Measurements from ENCODE around the gene WIPF3.

Gene WIPF3

DNA sequence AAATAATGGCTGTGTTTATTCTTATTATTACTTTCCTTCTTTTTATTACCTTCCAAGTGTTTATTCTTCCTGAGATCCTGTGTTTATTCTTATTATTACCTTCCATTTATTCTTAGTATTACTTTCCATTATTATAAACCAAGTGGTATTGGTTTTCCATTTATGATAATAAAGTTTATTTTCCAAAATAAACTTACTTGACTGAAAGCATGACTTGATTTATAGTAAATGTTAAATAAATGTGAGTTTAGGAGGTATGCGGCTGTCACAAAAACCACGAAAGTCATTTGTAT, 20.2 kb downstream of the WIPF3 start:
- Histone ChIP-seq H3K4me2 (ENCODE audit: low read length) (no peak overlapping the region), H3F3A (ENCODE audit: control insufficient read depth, insufficient read depth) (no peaks in the 10 kb centered on the region), H3K36me3 (ENCODE audit: control insufficient read depth, low read length) (no peaks in the 10 kb centered on the region), H3K27ac (ENCODE audit: low read depth, low read length) (no peak overlapping the region), H3K79me2 (ENCODE audit: control insufficient read depth, low read length) (no peaks in the 10 kb centered on the region), H3K4me1 (ENCODE audit: control insufficient read depth, low read length) (no peaks in the 10 kb centered on the region), H3K9me2 (replicated peaks; ENCODE audit: control insufficient read depth, low read length) (no peaks in the 10 kb centered on the region), H3K9me3 (ENCODE audit: control insufficient read depth, insufficient read depth, low read length) (no peaks in the 10 kb centered on the region), H3K27me3 (ENCODE audit: control insufficient read depth, low read length) (peaks cover 16% of the 10 kb centered on the region), H4K20me1 (ENCODE audit: control insufficient read depth, insufficient read depth, low read depth, low read length) (no peaks in the 10 kb centered on the region), H3K4me3 (ENCODE audit: low read length) (no peak overlapping the region)
- TF ChIP-seq, protein P1, sequence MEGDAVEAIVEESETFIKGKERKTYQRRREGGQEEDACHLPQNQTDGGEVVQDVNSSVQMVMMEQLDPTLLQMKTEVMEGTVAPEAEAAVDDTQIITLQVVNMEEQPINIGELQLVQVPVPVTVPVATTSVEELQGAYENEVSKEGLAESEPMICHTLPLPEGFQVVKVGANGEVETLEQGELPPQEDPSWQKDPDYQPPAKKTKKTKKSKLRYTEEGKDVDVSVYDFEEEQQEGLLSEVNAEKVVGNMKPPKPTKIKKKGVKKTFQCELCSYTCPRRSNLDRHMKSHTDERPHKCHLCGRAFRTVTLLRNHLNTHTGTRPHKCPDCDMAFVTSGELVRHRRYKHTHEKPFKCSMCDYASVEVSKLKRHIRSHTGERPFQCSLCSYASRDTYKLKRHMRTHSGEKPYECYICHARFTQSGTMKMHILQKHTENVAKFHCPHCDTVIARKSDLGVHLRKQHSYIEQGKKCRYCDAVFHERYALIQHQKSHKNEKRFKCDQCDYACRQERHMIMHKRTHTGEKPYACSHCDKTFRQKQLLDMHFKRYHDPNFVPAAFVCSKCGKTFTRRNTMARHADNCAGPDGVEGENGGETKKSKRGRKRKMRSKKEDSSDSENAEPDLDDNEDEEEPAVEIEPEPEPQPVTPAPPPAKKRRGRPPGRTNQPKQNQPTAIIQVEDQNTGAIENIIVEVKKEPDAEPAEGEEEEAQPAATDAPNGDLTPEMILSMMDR (IDR thresholded peaks at IDR 0.05; ENCODE audit: low read depth, low read length, poor library complexity, severe bottlenecking), result no peak
- TF ChIP-seq EZH2phosphoT487 (IDR thresholded peaks at IDR 0.05; ENCODE audit: borderline replicate concordance, low read length), result no peak

DNA sequence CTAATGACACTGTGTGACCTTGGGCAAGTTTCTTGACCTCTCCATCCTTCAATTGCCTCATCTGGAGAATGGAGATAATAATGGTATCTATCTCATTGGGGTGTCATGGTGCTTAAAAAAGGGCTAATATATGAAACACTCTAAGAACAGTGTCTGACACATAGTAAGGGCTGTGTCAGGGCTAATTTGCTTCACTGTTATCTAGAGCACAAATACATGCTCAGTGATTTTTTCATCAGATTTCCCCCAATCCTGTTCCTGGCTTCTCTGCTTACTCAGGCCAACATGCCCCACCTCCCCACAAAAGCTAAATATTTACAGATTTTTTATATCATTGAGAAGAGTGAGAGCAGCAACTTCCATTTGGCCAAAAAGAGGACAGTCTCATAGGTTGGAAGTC, 20.6 kb downstream of the WIPF3 start:
- Histone ChIP-seq H3K27me3 (ENCODE audit: control insufficient read depth, low read length) (peaks cover 16% of the 10 kb centered on the region), H3K9me3 (ENCODE audit: control insufficient read depth, insufficient read depth, low read length) (no peaks in the 10 kb centered on the region), H3K79me2 (ENCODE audit: control insufficient read depth, low read length) (no peaks in the 10 kb centered on the region), H3K4me1 (ENCODE audit: control insufficient read depth, low read length) (no peaks in the 10 kb centered on the region), H4K20me1 (ENCODE audit: control insufficient read depth, insufficient read depth, low read depth, low read length) (no peaks in the 10 kb centered on the region), H3K9me2 (replicated peaks; ENCODE audit: control insufficient read depth, low read length) (no peaks in the 10 kb centered on the region), H3K36me3 (ENCODE audit: control insufficient read depth, low read length) (no peaks in the 10 kb centered on the region), H3F3A (ENCODE audit: control insufficient read depth, insufficient read depth) (no peaks in the 10 kb centered on the region), H3K4me2 (ENCODE audit: low read length) (no peak overlapping the region), H3K4me3 (ENCODE audit: low read length) (no peak overlapping the region), H3K27ac (ENCODE audit: low read depth, low read length) (no peak overlapping the region)
- no peak for TF ChIP-seq EZH2phosphoT487 (IDR thresholded peaks at IDR 0.05; ENCODE audit: borderline replicate concordance, low read length)
- TF ChIP-seq, protein P1 (IDR thresholded peaks at IDR 0.05; ENCODE audit: low read depth, low read length, poor library complexity, severe bottlenecking), result no peak

DNA sequence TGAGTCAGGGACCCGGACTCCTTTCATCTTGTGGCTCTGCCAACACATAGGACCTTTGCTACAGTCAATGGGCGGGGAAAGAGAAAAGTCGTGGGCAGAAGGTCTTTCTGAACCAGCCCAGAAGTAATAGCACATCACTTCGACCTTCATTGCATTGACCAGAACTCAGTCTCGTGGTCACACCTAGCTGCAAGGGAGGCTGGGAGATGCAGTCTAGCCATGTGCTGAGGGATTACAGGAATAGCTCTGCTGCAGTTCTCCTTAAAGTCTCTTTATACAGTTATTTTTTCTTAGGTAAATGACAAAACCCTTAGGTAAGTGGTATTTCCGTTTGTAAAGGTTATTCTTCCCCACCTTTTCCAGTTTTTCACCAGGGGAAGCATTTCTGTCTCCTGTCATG, 25.4 kb downstream of the WIPF3 start:
- TF ChIP-seq, protein P1 (IDR thresholded peaks at IDR 0.05; ENCODE audit: low read depth, low read length, poor library complexity, severe bottlenecking), result no peak
- TF ChIP-seq EZH2phosphoT487 (IDR thresholded peaks at IDR 0.05; ENCODE audit: borderline replicate concordance, low read length), result no peak
- H3K4me1 ChIP-seq (ENCODE audit: control insufficient read depth, low read length), result no peaks in the 10 kb centered on the region
- no peak overlapping the region for H3K27ac ChIP-seq (ENCODE audit: low read depth, low read length)
- no peak overlapping the region for H3K4me3 ChIP-seq (ENCODE audit: low read length)
- H3K27me3 ChIP-seq (ENCODE audit: control insufficient read depth, low read length), result peaks cover 16% of the 10 kb centered on the region
- no peaks in the 10 kb centered on the region for H3K9me2 ChIP-seq (replicated peaks; ENCODE audit: control insufficient read depth, low read length)
- no peaks in the 10 kb centered on the region for H3K9me3 ChIP-seq (ENCODE audit: control insufficient read depth, insufficient read depth, low read length)
- no peaks in the 10 kb centered on the region for H3F3A ChIP-seq (ENCODE audit: control insufficient read depth, insufficient read depth)
- no peak overlapping the region for H3K4me2 ChIP-seq (ENCODE audit: low read length)
- H3K36me3 ChIP-seq (ENCODE audit: control insufficient read depth, low read length), result no peaks in the 10 kb centered on the region
- H4K20me1 ChIP-seq (ENCODE audit: control insufficient read depth, insufficient read depth, low read depth, low read length), result no peaks in the 10 kb centered on the region
- H3K79me2 ChIP-seq (ENCODE audit: control insufficient read depth, low read length), result no peaks in the 10 kb centered on the region

DNA sequence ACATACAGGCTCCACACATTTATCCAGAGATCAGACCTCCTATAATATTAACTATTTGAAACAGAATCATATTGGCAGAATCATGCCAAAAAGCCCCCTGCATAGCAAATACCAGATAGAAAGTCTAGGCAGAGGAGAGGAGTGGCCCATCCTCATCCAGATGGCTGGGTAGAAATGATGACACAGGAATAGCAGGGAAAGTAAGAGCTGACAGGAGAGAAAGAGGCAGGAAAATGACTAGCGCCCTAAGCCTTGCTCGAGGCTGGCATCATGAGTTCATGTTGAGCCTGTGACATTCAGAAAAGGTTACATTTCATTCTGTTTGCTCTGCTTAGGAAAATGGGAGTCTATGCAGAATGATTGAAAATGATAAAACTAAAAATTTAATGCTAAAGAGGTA, 27.6 kb downstream of the WIPF3 start:
- Histone ChIP-seq H4K20me1 (ENCODE audit: control insufficient read depth, insufficient read depth, low read depth, low read length) (no peaks in the 10 kb centered on the region), H3K27me3 (ENCODE audit: control insufficient read depth, low read length) (peaks cover 11% of the 10 kb centered on the region; the same call in 1 of the 2 replicates), H3K9me2 (replicated peaks; ENCODE audit: control insufficient read depth, low read length) (no peaks in the 10 kb centered on the region), H3K27ac (ENCODE audit: low read depth, low read length) (no peak overlapping the region), H3K4me2 (ENCODE audit: low read length) (no peak overlapping the region), H3K4me1 (ENCODE audit: control insufficient read depth, low read length) (no peaks in the 10 kb centered on the region), H3K79me2 (ENCODE audit: control insufficient read depth, low read length) (no peaks in the 10 kb centered on the region), H3K4me3 (ENCODE audit: low read length) (no peak overlapping the region), H3K36me3 (ENCODE audit: control insufficient read depth, low read length) (no peaks in the 10 kb centered on the region), H3F3A (ENCODE audit: control insufficient read depth, insufficient read depth) (no peaks in the 10 kb centered on the region), H3K9me3 (ENCODE audit: control insufficient read depth, insufficient read depth, low read length) (no peaks in the 10 kb centered on the region)
- TF ChIP-seq EZH2phosphoT487 (IDR thresholded peaks at IDR 0.05; ENCODE audit: borderline replicate concordance, low read length), result no peak
- TF ChIP-seq, protein P1 (IDR thresholded peaks at IDR 0.05; ENCODE audit: low read depth, low read length, poor library complexity, severe bottlenecking), result no peak
